IMR-90 (cell line): ENCODE measurements around the gene TMC1. TPM values are rescaled to one million over a fixed set of nuclear protein-coding genes. Genes with fewer than 3 reads are reported as not detected.

ENCODE experiments used
- ATAC-seq: fragments of 200-7000 bp; cut with Tn5 transposase; 2 replicates; pipeline ENCODE4 v1.9.1; 2020; ENCODE audit warnings: low read depth, mild to moderate bottlenecking, moderate library complexity
- BruUV-seq: library from RNA; stranded (reverse); fragments of 400-500 nt; replicated peaks from 2 replicates; lab custom pipeline; 2021; lab: Mats Ljungman, UMichigan
- CTCF ChIA-PET: fragments of 300-600 bp; formaldehyde crosslinking; extraction: SDS; loops from one replicate; lab custom pipeline; 2021; ENCODE audit warnings: antibody characterized with exemption; lab: Yijun Ruan, JAX
- POLR2A ChIA-PET: fragments of 300-600 bp; sonication (Branson Sonifier 250); formaldehyde crosslinking; loops from one replicate; lab custom pipeline; 2022; ENCODE audit warnings: antibody characterized with exemption; ENCODE audit not compliant: unreplicated experiment; lab: Charles Lee
- DNase-seq: peaks from one replicate; pipeline ENCODE4 v3.0.0; 2013
- H2AFZ ChIP-seq: replicated peaks from 2 replicates; pipeline ENCODE3; 2013; ENCODE audit warnings: low read length, mild to moderate bottlenecking; ENCODE audit not compliant: poor library complexity
- H2AK5ac ChIP-seq: 2 replicates; pipeline ENCODE4 v1.6.1; 2013; ENCODE audit warnings: low read depth, low read length, inconsistent platforms
- H2AK9ac ChIP-seq: replicated peaks from 2 replicates; pipeline ENCODE3; 2013; ENCODE audit warnings: mild to moderate bottlenecking, low read depth, low read length, moderate library complexity; ENCODE audit not compliant: poor library complexity
- H2BK120ac ChIP-seq: 2 replicates; pipeline ENCODE4 v1.6.1; 2013; ENCODE audit warnings: low read depth, low read length, inconsistent platforms
- H2BK15ac ChIP-seq: 3 replicates; pipeline ENCODE4 v1.6.1; 2013; ENCODE audit warnings: low read depth, low read length, inconsistent platforms
- H2BK20ac ChIP-seq: 2 replicates; pipeline ENCODE4 v1.6.1; 2013; ENCODE audit warnings: low read depth, mild to moderate bottlenecking, inconsistent platforms, low read length, moderate library complexity
- H2BK5ac ChIP-seq: 2 replicates; pipeline ENCODE4 v1.6.1; 2013; ENCODE audit warnings: mild to moderate bottlenecking, low read depth, low read length, inconsistent platforms; ENCODE audit not compliant: poor library complexity, severe bottlenecking
- H3K14ac ChIP-seq: replicated peaks from 2 replicates; pipeline ENCODE4 v1.6.1; 2013; ENCODE audit warnings: low read depth, low read length, inconsistent platforms
- H3K18ac ChIP-seq: 2 replicates; pipeline ENCODE4 v1.6.1; 2013; ENCODE audit warnings: low read depth, low read length, control low read depth
- H3K23ac ChIP-seq: 2 replicates; pipeline ENCODE4 v1.6.1; 2013; ENCODE audit warnings: low read depth, low read length, inconsistent platforms
- H3K27ac ChIP-seq: 2 replicates; pipeline ENCODE4 v1.5.1; 2013; ENCODE audit warnings: mild to moderate bottlenecking, control low read depth, low read length; ENCODE audit not compliant: insufficient read depth
- H3K27me3 ChIP-seq: 2 replicates; pipeline ENCODE4 v1.6.1; 2013; ENCODE audit warnings: low read length; ENCODE audit not compliant: control insufficient read depth, insufficient read depth
- H3K36me3 ChIP-seq: 2 replicates; pipeline ENCODE4 v1.6.1; 2013; ENCODE audit warnings: low read length, mixed read lengths; ENCODE audit not compliant: control insufficient read depth, insufficient read depth
- H3K4ac ChIP-seq: 2 replicates; pipeline ENCODE4 v1.6.1; 2013; ENCODE audit warnings: low read depth, low read length, inconsistent platforms
- H3K4me1 ChIP-seq: 2 replicates; pipeline ENCODE4 v1.6.1; 2013; ENCODE audit warnings: low read length, mixed read lengths; ENCODE audit not compliant: control insufficient read depth, insufficient read depth
- H3K4me2 ChIP-seq: 2 replicates; pipeline ENCODE4 v1.6.1; 2013; ENCODE audit warnings: low read depth, mild to moderate bottlenecking, control low read depth, low read length, moderate library complexity
- H3K4me3 ChIP-seq: 2 replicates; pipeline ENCODE4 v1.5.1; 2013; ENCODE audit warnings: low read depth, mild to moderate bottlenecking, control low read depth, low read length, moderate library complexity; ENCODE audit not compliant: insufficient read depth
- H3K56ac ChIP-seq: 2 replicates; pipeline ENCODE4 v1.6.1; 2013; ENCODE audit warnings: low read length, inconsistent platforms; ENCODE audit not compliant: insufficient read depth; ENCODE audit errors: extremely low read depth
- H3K79me1 ChIP-seq, 2 experiments: 2 replicates each; pipeline ENCODE4 v1.6.1; 2013; ENCODE audit warnings: low read length in 2 of 2, inconsistent platforms in 1 of 2, low read depth in 1 of 2
- H3K9ac ChIP-seq: 2 replicates; pipeline ENCODE4 v1.6.1; 2013; ENCODE audit warnings: low read depth, low read length, control low read depth
- H3K9me1 ChIP-seq: 2 replicates; pipeline ENCODE4 v1.6.1; 2013; ENCODE audit warnings: low read length, inconsistent platforms; ENCODE audit not compliant: insufficient read depth
- H3K9me3 ChIP-seq: 2 replicates; pipeline ENCODE4 v1.6.1; 2013; ENCODE audit warnings: low read length; ENCODE audit not compliant: control insufficient read depth, insufficient read depth
- H4K20me1 ChIP-seq: 2 replicates; pipeline ENCODE4 v1.6.1; 2013; ENCODE audit warnings: low read length, inconsistent platforms; ENCODE audit not compliant: insufficient read depth
- H4K5ac ChIP-seq: 2 replicates; pipeline ENCODE4 v1.6.1; 2013; ENCODE audit warnings: mild to moderate bottlenecking, low read depth, low read length, control low read depth
- H4K8ac ChIP-seq, 2 experiments: 2 replicates each; pipeline ENCODE4 v1.6.1; 2013; ENCODE audit warnings: low read depth in 2 of 2, low read length in 2 of 2, control low read depth in 1 of 2, inconsistent platforms in 1 of 2
- H4K91ac ChIP-seq: 2 replicates; pipeline ENCODE4 v1.6.1; 2013; ENCODE audit warnings: low read depth, low read length, inconsistent platforms; ENCODE audit not compliant: insufficient read depth
- BHLHE40 ChIP-seq: fragments of 150-350 bp; IDR thresholded peaks from 2 replicates; pipeline ENCODE4 v1.6.1; 2016; ENCODE audit warnings: mild to moderate bottlenecking, low read depth, low read length
- CEBPB ChIP-seq: IDR thresholded peaks from 2 replicates; pipeline ENCODE4 v1.6.1; 2012; ENCODE audit warnings: low read depth, low read length, improper control_type of control experiment
- CHD1 ChIP-seq: IDR thresholded peaks from 2 replicates; pipeline ENCODE4 v1.6.1; 2012; ENCODE audit warnings: low read depth, low read length, improper control_type of control experiment
- ELK1 ChIP-seq: fragments of 150-350 bp; IDR thresholded peaks from 2 replicates; pipeline ENCODE4 v1.6.1; 2016; ENCODE audit warnings: low read depth, mild to moderate bottlenecking, low read length, moderate library complexity, borderline replicate concordance
- FOS ChIP-seq: fragments of 150-350 bp; IDR thresholded peaks from 2 replicates; pipeline ENCODE4 v1.6.1; 2016; ENCODE audit warnings: low read depth, low read length
- MAFK ChIP-seq: IDR thresholded peaks from 2 replicates; pipeline ENCODE4 v1.6.1; 2012; ENCODE audit warnings: low read depth, low read length, improper control_type of control experiment
- MAZ ChIP-seq: IDR thresholded peaks from 2 replicates; pipeline ENCODE4 v1.6.1; 2012; ENCODE audit warnings: low read depth, mild to moderate bottlenecking, low read length, improper control_type of control experiment, moderate library complexity, borderline replicate concordance
- MXI1 ChIP-seq: IDR thresholded peaks from 2 replicates; pipeline ENCODE4 v1.6.1; 2012; ENCODE audit warnings: low read depth, mild to moderate bottlenecking, low read length, moderate library complexity, borderline replicate concordance
- NFE2L2 ChIP-seq: fragments of 150-350 bp; IDR thresholded peaks from 2 replicates; pipeline ENCODE4 v1.6.1; 2016; ENCODE audit warnings: low read depth, mild to moderate bottlenecking, low read length
- POLR2A ChIP-seq: IDR thresholded peaks from 2 replicates; pipeline ENCODE4 v1.6.1; 2012; ENCODE audit warnings: mild to moderate bottlenecking, low read depth, low read length
- RAD21 ChIP-seq: IDR thresholded peaks from 2 replicates; pipeline ENCODE4 v1.6.1; 2012; ENCODE audit warnings: low read length, improper control_type of control experiment
- RCOR1 ChIP-seq: IDR thresholded peaks from 2 replicates; pipeline ENCODE4 v1.6.1; 2012; ENCODE audit warnings: mild to moderate bottlenecking, low read length, improper control_type of control experiment; ENCODE audit not compliant: insufficient replicate concordance
- RFX5 ChIP-seq: IDR thresholded peaks from 2 replicates; pipeline ENCODE4 v1.8.0; 2012; ENCODE audit warnings: low read depth, mild to moderate bottlenecking, low read length, moderate library complexity
- SMC3 ChIP-seq: fragments of 150-350 bp; IDR thresholded peaks from 2 replicates; pipeline ENCODE4 v1.6.1; 2016; ENCODE audit warnings: low read depth, mild to moderate bottlenecking, antibody characterized with exemption, low read length, moderate library complexity
- WGBS, 2 experiments: methylation state at CpG; one replicate each; pipeline versions ENCODE4 v1.1.5 to v1.1.7; 2013; ENCODE audit warnings: missing lambda C conversion rate in 2 of 2; ENCODE audit not compliant: insufficient read length in 1 of 2; ENCODE audit errors: extremely low coverage in 2 of 2; 5-methylcytosine and 5-hydroxymethylcytosine counted together
- dilution Hi-C: fragments of 300-500 bp; cut with HindIII; formaldehyde crosslinking; loops from one replicate; pipeline ENCODE4 v1.14.3; 2018; ENCODE audit warnings: low sequenced_read_pairs; ENCODE audit not compliant: unreplicated experiment
- in situ Hi-C: fragments of 300-500 bp; cut with MboI; formaldehyde crosslinking; loops from 3 replicates; pipeline ENCODE4 v1.14.3; 2019; ENCODE audit warnings: low sequenced_read_pairs, inconsistent platforms, mixed read lengths
- intact Hi-C: fragments of 100-400 bp; cut with micrococcal nuclease; formaldehyde crosslinking; loops from 2 replicates; pipeline ENCODE4 v1.10.0; 2022
- polyA plus RNA-seq, 3 experiments: library from polyadenylated mRNA; depleted of rRNA; stranded (reverse); fragments of >200 nt; gene quantifications; 2 replicates each; pipeline ENCODE4 v1.2.3, GENCODE V29; 2012; ENCODE audit warnings: low replicate concordance in 1 of 3
- total RNA-seq: library from RNA; depleted of rRNA; stranded (reverse); fragments of >200 nt; gene quantifications from 2 replicates; pipeline ENCODE4 v1.2.3, GENCODE V29; 2012
- TF ChIP-seq, protein P1 (sequence below): fragments of 150-350 bp; IDR thresholded peaks from 2 replicates; pipeline ENCODE4 v1.6.1; 2017; ENCODE audit warnings: mild to moderate bottlenecking, antibody characterized with exemption, low read length, low read depth
- TF ChIP-seq, protein P2 (sequence below): conservative IDR thresholded peaks from 2 replicates; pipeline ENCODE4 v1.5.1; 2012; ENCODE audit warnings: mild to moderate bottlenecking, low read depth, low read length, improper control_type of control experiment

The TMC1 gene
- total and polyA plus RNA-seq, 2 of the 4 experiments (the other 2 are of a cell fraction) = not detected

GRCh38 chr9:72635197-72635596 lies 113.8 kb downstream of the TMC1 start:
- Histone ChIP-seq H2BK5ac (no peak overlapping the region), H2AFZ (no peak overlapping the region), H3K79me1 (no peaks in the 10 kb centered on the region), H3K14ac (no peak overlapping the region), H3K27me3 (peaks cover 2% of the 10 kb centered on the region), H3K56ac (no peak overlapping the region), H3K18ac (no peak overlapping the region), H2BK120ac (no peak overlapping the region), H4K91ac (no peak overlapping the region), H3K27ac (no peak overlapping the region), H2BK20ac (no peak overlapping the region), H3K4me3 (no peak overlapping the region), H4K5ac (no peak overlapping the region), H3K4me1 (no peaks in the 10 kb centered on the region), H3K9ac (no peak overlapping the region), H3K4me2 (no peak overlapping the region), H2AK9ac (no peak overlapping the region), H4K8ac (no peak overlapping the region), H4K20me1 (no peaks in the 10 kb centered on the region), H3K4ac (no peak overlapping the region), H3K9me1 (no peaks in the 10 kb centered on the region), H2AK5ac (no peak overlapping the region), H3K23ac (no peak overlapping the region), H2BK15ac (no peak overlapping the region), H3K9me3 (peaks cover 5% of the 10 kb centered on the region), H3K36me3 (no peaks in the 10 kb centered on the region)
- ChIA-PET CTCF (no interaction called here), POLR2A (no interaction called here)
- ATAC-seq = no peak
- intact Hi-C loops (no loop called here), in situ Hi-C loops (no loop called here), dilution Hi-C loops (no loop called here)
- TF ChIP-seq BHLHE40 (no peak), RFX5 (no peak), RAD21 (no peak), CHD1 (no peak), POLR2A (no peak), SMC3 (no peak), MAZ (no peak), MXI1 (no peak), MAFK (no peak), RCOR1 (no peak), CEBPB (no peak), ELK1 (no peak), FOS (no peak), NFE2L2 (no peak)
- TF ChIP-seq, protein P1, sequence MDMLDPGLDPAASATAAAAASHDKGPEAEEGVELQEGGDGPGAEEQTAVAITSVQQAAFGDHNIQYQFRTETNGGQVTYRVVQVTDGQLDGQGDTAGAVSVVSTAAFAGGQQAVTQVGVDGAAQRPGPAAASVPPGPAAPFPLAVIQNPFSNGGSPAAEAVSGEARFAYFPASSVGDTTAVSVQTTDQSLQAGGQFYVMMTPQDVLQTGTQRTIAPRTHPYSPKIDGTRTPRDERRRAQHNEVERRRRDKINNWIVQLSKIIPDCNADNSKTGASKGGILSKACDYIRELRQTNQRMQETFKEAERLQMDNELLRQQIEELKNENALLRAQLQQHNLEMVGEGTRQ = no peak
- TF ChIP-seq, protein P2, sequence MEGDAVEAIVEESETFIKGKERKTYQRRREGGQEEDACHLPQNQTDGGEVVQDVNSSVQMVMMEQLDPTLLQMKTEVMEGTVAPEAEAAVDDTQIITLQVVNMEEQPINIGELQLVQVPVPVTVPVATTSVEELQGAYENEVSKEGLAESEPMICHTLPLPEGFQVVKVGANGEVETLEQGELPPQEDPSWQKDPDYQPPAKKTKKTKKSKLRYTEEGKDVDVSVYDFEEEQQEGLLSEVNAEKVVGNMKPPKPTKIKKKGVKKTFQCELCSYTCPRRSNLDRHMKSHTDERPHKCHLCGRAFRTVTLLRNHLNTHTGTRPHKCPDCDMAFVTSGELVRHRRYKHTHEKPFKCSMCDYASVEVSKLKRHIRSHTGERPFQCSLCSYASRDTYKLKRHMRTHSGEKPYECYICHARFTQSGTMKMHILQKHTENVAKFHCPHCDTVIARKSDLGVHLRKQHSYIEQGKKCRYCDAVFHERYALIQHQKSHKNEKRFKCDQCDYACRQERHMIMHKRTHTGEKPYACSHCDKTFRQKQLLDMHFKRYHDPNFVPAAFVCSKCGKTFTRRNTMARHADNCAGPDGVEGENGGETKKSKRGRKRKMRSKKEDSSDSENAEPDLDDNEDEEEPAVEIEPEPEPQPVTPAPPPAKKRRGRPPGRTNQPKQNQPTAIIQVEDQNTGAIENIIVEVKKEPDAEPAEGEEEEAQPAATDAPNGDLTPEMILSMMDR = no peak
- no CpG with 5 or more reads among the region's 1 CpG for WGBS, 2 experiments
- DNase-seq = no peak
- BruUV-seq = no TSS peak
